Activated CD4-positive, alpha-beta T cell treated with anti-CD3 and anti-CD28 coated beads, Interleukin-2, amount 10 ng/mL, durations not matched to agents 7 days and 5 days (primary cell): ENCODE results near the gene TYMS. TPM values are rescaled to one million over a fixed set of nuclear protein-coding genes. Genes with fewer than 3 reads are reported as not detected.

Experiments used
- total RNA-seq, 2 experiments: library from RNA; stranded (reverse); gene quantifications; one replicate each; pipeline ENCODE4 v1.2.3, GENCODE V29; 2021

TYMS gene
- total RNA-seq, 2 experiments from 2014 or later, result 421 to 478 TPM

Other genes starting within 250 kb of the TYMS start
- not detected for gene COLEC12, start 157.0 kb upstream of the TYMS start, total RNA-seq
- gene CETN1, start 77.3 kb upstream of the TYMS start, total RNA-seq, result not detected
- gene CLUL1, start 60.7 kb upstream of the TYMS start, total RNA-seq, result not detected
- 10 to 100 TPM; 67.2 to 70.3 TPM for gene ENOSF1, start 55.0 kb downstream of the TYMS start, total RNA-seq
- 10 to 100 TPM in 1 of 2 experiments, 1 to 10 TPM in 1; 9.2 to 10.1 TPM for gene YES1, start 154.6 kb downstream of the TYMS start, total RNA-seq
- gene ADCYAP1, start 247.2 kb downstream of the TYMS start, total RNA-seq, result not detected